Mesothelial cell of epicardium (in vitro differentiated cells): ENCODE measurements around the gene LAMTOR5. TPM values are rescaled to one million over a fixed set of nuclear protein-coding genes. Genes with fewer than 3 reads are reported as not detected.
"Not testable (repeated sequence)": the region's sequence is repeated elsewhere in the genome, so short reads cannot be mapped to it uniquely, and the experiment has no call there.

Source experiments
- DNase-seq, 2 experiments: peaks; one replicate each; pipeline ENCODE4 v3.0.0; 2021; ENCODE audit warnings: low spot score in 2 of 2; ENCODE audit not compliant: unreplicated experiment in 2 of 2
- H3K27ac Mint-ChIP-seq: 2 replicates; pipeline ENCODE4 v1.8.0; 2021; ENCODE audit warnings: mixed read lengths
- H3K27me3 Mint-ChIP-seq: 2 replicates; pipeline ENCODE4 v1.8.0; 2021; ENCODE audit warnings: low read depth, mixed read lengths
- H3K36me3 Mint-ChIP-seq: 2 replicates; pipeline ENCODE4 v1.8.0; 2021; ENCODE audit warnings: mixed read lengths
- H3K4me1 Mint-ChIP-seq: 2 replicates; pipeline ENCODE4 v1.8.0; 2021; ENCODE audit warnings: mixed read lengths
- H3K4me3 Mint-ChIP-seq: 2 replicates; pipeline ENCODE4 v1.8.0; 2021; ENCODE audit warnings: mild to moderate bottlenecking, moderate library complexity, mixed read lengths
- H3K9me3 Mint-ChIP-seq: 2 replicates; pipeline ENCODE4 v1.8.0; 2021; ENCODE audit warnings: mixed read lengths
- total RNA-seq: library from RNA; stranded (reverse); gene quantifications from 3 replicates; pipeline ENCODE4 v1.2.1, GENCODE V29; 2021
- TF ChIP-seq, protein P1 (sequence below): fragments of 200-600 bp; sonication (generic); IDR thresholded peaks from one replicate; pipeline ENCODE4 v1.5.0; 2021; ENCODE audit warnings: antibody characterized with exemption; ENCODE audit not compliant: unreplicated experiment

LAMTOR5 gene
- total RNA-seq, 1 donor from 2014 or later, result 97.8 TPM

DNA sequence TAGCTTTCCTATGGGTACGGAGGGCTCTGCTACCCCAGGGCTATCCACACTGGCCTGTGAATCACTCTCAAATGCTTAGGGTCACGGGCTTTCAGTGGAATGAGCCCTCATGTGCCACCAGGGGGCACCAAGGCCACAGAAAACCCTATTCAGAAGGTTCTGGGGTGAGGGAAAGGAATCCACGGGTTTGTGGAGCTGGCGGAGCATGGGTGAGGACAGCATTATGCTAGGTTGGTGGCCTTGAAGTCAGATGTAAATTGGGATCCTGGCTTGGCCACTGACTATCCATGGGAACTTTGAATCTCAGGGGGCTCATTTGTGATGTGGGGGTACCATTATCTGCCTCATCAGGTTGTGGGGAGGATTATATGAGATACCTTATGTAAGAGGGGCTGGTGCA, 5.1 kb upstream of the LAMTOR5 start:
- H3K36me3 Mint-ChIP-seq, result no peaks in the 10 kb centered on the region
- TF ChIP-seq, protein P1, sequence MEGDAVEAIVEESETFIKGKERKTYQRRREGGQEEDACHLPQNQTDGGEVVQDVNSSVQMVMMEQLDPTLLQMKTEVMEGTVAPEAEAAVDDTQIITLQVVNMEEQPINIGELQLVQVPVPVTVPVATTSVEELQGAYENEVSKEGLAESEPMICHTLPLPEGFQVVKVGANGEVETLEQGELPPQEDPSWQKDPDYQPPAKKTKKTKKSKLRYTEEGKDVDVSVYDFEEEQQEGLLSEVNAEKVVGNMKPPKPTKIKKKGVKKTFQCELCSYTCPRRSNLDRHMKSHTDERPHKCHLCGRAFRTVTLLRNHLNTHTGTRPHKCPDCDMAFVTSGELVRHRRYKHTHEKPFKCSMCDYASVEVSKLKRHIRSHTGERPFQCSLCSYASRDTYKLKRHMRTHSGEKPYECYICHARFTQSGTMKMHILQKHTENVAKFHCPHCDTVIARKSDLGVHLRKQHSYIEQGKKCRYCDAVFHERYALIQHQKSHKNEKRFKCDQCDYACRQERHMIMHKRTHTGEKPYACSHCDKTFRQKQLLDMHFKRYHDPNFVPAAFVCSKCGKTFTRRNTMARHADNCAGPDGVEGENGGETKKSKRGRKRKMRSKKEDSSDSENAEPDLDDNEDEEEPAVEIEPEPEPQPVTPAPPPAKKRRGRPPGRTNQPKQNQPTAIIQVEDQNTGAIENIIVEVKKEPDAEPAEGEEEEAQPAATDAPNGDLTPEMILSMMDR, result peak; percentile 61
- H3K27me3 Mint-ChIP-seq, result no peaks in the 10 kb centered on the region
- H3K27ac Mint-ChIP-seq, result peak overlapping the region; percentile 71
- peaks cover 37% of the 10 kb centered on the region for H3K4me1 Mint-ChIP-seq
- peak; percentile 56 to 80 for DNase-seq
- H3K9me3 Mint-ChIP-seq, result no peaks in the 10 kb centered on the region
- no peak overlapping the region for H3K4me3 Mint-ChIP-seq

DNA sequence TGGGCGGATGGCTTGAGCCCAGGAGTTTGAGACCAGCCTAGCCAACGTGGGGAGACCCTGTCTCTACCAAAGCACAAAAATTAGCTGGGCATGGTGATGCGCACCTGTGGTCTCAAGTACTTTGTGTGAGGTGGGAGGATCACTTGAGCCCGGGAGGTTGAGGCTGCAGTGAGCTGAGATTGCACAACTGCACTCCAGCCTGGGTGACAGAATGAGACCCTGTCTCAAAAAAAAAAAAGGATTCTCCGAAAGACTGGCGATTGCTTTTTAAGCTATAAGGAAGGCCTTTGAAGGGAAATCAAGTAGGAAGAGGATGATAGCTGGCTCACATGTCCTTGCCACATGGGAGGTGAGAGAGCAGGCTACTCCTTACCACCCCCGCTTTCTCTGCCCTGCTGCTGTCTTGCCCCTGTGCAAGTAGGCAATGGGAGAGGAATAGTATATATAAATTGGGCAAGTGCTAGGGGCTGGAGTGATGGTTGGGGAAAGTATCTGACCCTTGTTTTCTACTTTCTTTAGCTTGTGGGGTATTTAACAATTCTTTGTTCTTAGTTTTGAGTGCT, 3.8 kb upstream of the LAMTOR5 start:
- Mint-ChIP-seq H3K4me1 (peaks cover 48% of the 10 kb centered on the region), H3K27ac (peak overlapping the region; percentile 53), H3K36me3 (no peaks in the 10 kb centered on the region), H3K9me3 (no peaks in the 10 kb centered on the region), H3K4me3 (no peak overlapping the region), H3K27me3 (no peaks in the 10 kb centered on the region)
- DNase-seq, result no peak
- TF ChIP-seq, protein P1, result no peak

DNA sequence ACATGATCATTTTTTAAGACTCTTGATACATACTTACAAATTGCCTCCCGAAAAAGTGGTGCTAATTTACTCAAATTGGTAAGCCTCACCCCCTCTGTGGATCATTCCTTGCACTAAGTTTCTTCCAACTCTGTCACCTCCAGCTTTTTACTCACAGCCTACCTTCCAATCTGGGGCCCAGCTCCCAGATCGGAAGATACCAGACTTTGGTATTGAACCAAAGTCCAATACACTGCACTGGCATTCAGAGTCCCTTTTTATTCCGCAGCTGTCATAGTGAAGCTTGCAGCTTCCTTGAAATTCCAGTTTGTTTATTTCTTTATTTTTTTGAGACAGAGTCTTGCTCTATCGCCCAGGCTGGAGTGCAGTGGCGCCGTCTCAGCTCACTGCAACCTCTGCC, 1.8 kb upstream of the LAMTOR5 start:
- TF ChIP-seq, protein P1, result no peak
- H3K4me3 Mint-ChIP-seq, result peak overlapping the region; percentile 17
- DNase-seq, result no peak
- H3K9me3 Mint-ChIP-seq, result no peaks in the 10 kb centered on the region
- H3K4me1 Mint-ChIP-seq, result peaks cover 40% of the 10 kb centered on the region
- no peak overlapping the region for H3K27ac Mint-ChIP-seq
- no peaks in the 10 kb centered on the region for H3K36me3 Mint-ChIP-seq
- H3K27me3 Mint-ChIP-seq, result no peaks in the 10 kb centered on the region

DNA sequence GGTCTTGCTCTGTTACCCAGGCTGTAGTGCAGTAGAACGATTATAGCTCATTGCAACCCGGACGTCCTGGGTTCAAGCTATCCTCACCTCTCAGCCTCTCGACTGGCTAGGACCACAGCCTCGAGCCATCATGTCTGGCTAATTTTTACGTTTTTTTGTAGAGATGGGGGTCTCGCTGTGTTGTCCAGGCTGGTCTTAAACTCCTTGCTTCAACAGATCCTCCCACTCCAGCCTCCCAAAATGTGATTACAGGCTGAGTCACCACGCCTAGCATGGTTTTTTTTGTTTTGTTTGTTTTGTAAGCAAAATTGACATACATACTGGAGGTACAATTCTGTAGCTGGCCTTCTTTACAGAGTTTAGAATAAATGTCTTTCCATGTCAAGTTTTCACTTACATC, 994 bp upstream of the LAMTOR5 start:
- no peak for DNase-seq
- TF ChIP-seq, protein P1, result no peak
- Mint-ChIP-seq H3K4me1 (peaks cover 33% of the 10 kb centered on the region), H3K4me3 (peak overlapping the region; percentile 98), H3K9me3 (no peaks in the 10 kb centered on the region), H3K27me3 (no peaks in the 10 kb centered on the region), H3K36me3 (no peaks in the 10 kb centered on the region), H3K27ac (peak overlapping the region; percentile 47)

DNA sequence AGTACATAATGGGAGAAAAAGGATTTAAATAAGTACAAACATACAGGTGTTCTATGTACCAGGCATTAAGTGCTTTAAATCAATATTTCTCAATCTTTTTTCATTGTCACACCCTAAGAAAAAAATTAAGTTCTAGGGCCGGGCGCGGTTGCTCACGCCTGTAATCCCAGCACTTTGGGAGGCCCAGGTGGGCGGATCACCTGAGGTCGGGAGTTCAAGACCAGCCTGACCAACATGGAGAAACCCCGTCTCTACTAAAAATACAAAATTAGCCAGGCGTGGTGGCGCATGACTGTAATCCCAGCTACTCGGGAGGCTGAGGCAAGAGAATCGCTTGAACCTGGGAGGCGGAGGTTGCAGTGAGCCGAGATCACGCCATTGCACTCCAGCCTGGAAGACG, 1.1 kb downstream of the LAMTOR5 start:
- DNase-seq, H3K27me3 Mint-ChIP-seq, H3K9me3 Mint-ChIP-seq, H3K36me3 Mint-ChIP-seq: not testable (repeated sequence)
- peak overlapping the region; percentile 99 for H3K27ac Mint-ChIP-seq
- peaks cover 23% of the 10 kb centered on the region for H3K4me1 Mint-ChIP-seq
- H3K4me3 Mint-ChIP-seq, result peak overlapping the region; percentile 98

DNA sequence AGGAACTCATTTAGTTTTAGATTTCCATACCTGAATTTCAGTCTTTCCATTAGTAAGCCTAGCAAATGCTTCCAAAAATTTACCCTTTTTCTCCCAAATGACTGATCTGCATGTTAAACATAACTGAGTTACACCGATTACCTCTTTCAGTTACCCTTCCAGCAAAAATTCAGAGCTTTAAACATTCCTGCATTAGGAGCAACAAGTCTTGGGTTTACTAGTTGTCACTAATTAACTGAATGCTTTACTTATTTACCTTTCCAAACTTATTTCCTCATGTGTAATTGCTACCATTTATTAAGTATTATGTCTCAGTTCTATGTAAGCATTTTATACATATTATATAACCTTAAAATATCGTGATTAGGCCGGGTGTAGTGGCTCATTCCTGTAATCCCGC, 3.1 kb downstream of the LAMTOR5 start:
- H3K4me3 Mint-ChIP-seq, result no peak overlapping the region
- no peaks in the 10 kb centered on the region for H3K9me3 Mint-ChIP-seq
- H3K4me1 Mint-ChIP-seq, result peaks cover 23% of the 10 kb centered on the region
- H3K36me3 Mint-ChIP-seq, result peaks cover 4% of the 10 kb centered on the region
- no peak overlapping the region for H3K27ac Mint-ChIP-seq
- DNase-seq, result no peak
- H3K27me3 Mint-ChIP-seq, result no peaks in the 10 kb centered on the region
- TF ChIP-seq, protein P1, result no peak
